ENCODE data around the gene CFAP299. TPM values are rescaled to one million over a fixed set of nuclear protein-coding genes. Genes with fewer than 3 reads are reported as not detected.

The CFAP299 gene
- total and polyA plus RNA-seq, 4 donors = not detected

- intact Hi-C loops (cut with DNase I) = no loop called here
- no peak for DNase-seq
- no peak for ATAC-seq (ENCODE audit: low FRiP score)
- no peak overlapping the region for H3K27ac ChIP-seq (ENCODE audit: low read depth in 1 of 2, low read length in 2 of 2)
- no peak overlapping the region for H3K4me3 ChIP-seq (ENCODE audit: low read length in 2 of 2)
- H3K27me3 ChIP-seq (ENCODE audit: control insufficient read depth in 1 of 2, insufficient read depth in 2 of 2, low read length in 1 of 2) = no peaks in the 10 kb centered on the region
- no peaks in the 10 kb centered on the region for H3K36me3 ChIP-seq (ENCODE audit: control insufficient read depth in 1 of 2, insufficient read depth in 2 of 2, low read length in 1 of 2)
- H3K4me1 ChIP-seq (ENCODE audit: control insufficient read depth in 1 of 2, insufficient read depth in 2 of 2, low read length in 2 of 2) = no peaks in the 10 kb centered on the region
- no peaks in the 10 kb centered on the region for H3K9me3 ChIP-seq (ENCODE audit: control insufficient read depth, low read length)
- WGBS, 2 donors = 5 to 17% methylated on average over 1 of the region's 1 CpG
Measured at GRCh38 chr4:80840396-80840795, 504.9 kb downstream of the CFAP299 start.

GRCh38 chr4:80841587-80842281, 506.2 kb downstream of the CFAP299 start:
- Histone ChIP-seq H3K9me3 (ENCODE audit: control insufficient read depth, low read length) (no peaks in the 10 kb centered on the region), H3K4me1 (ENCODE audit: control insufficient read depth in 1 of 2, insufficient read depth in 2 of 2, low read length in 2 of 2) (no peaks in the 10 kb centered on the region), H3K27ac (ENCODE audit: low read depth in 1 of 2, low read length in 2 of 2) (no peak overlapping the region), H3K36me3 (ENCODE audit: control insufficient read depth in 1 of 2, insufficient read depth in 2 of 2, low read length in 1 of 2) (no peaks in the 10 kb centered on the region), H3K4me3 (ENCODE audit: low read length in 2 of 2) (no peak overlapping the region), H3K27me3 (ENCODE audit: control insufficient read depth in 1 of 2, insufficient read depth in 2 of 2, low read length in 1 of 2) (no peaks in the 10 kb centered on the region)
- WGBS, 2 donors = 76 to 78% methylated on average over 2 of the region's 2 CpGs
- ATAC-seq (ENCODE audit: low FRiP score) = no peak
- DNase-seq = no peak
- intact Hi-C loops (cut with DNase I) = no loop called here

DNA sequence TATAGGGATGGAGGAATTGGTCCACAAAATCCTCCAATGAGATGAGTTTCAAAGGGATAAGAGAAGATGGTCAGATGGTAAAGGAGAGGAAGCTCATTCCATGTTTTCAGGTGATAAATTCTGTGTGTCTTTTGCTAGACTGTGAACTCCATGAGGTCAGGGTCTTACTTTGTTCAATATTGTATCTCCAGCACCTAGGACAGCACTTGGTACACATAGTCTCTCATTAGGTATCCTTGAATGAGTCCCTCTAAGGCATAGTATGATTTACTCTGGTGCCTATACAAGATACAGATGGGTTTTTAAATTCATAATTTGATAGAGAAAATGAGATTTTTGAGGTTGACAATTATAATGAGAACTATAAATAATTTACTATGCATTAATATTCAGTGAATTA, 510.7 kb downstream of the CFAP299 start:
- H3K4me1 ChIP-seq (ENCODE audit: control insufficient read depth in 1 of 2, insufficient read depth in 2 of 2, low read length in 2 of 2) = no peaks in the 10 kb centered on the region
- H3K27me3 ChIP-seq (ENCODE audit: control insufficient read depth in 1 of 2, insufficient read depth in 2 of 2, low read length in 1 of 2) = no peaks in the 10 kb centered on the region
- H3K9me3 ChIP-seq (ENCODE audit: control insufficient read depth, low read length) = no peaks in the 10 kb centered on the region
- DNase-seq (no peak), ATAC-seq (ENCODE audit: low FRiP score) (no peak)
- intact Hi-C loops (cut with DNase I) = no loop called here
- no peak overlapping the region for H3K27ac ChIP-seq (ENCODE audit: low read depth in 1 of 2, low read length in 2 of 2)
- H3K4me3 ChIP-seq (ENCODE audit: low read length in 2 of 2) = no peak overlapping the region
- no peaks in the 10 kb centered on the region for H3K36me3 ChIP-seq (ENCODE audit: control insufficient read depth in 1 of 2, insufficient read depth in 2 of 2, low read length in 1 of 2)

GRCh38 chr4:80852061-80852460, 516.5 kb downstream of the CFAP299 start:
- Histone ChIP-seq H3K4me3 (ENCODE audit: low read length in 2 of 2) (no peak overlapping the region), H3K27ac (ENCODE audit: low read depth in 1 of 2, low read length in 2 of 2) (no peak overlapping the region), H3K4me1 (ENCODE audit: control insufficient read depth in 1 of 2, insufficient read depth in 2 of 2, low read length in 2 of 2) (no peaks in the 10 kb centered on the region), H3K27me3 (ENCODE audit: control insufficient read depth in 1 of 2, insufficient read depth in 2 of 2, low read length in 1 of 2) (no peaks in the 10 kb centered on the region), H3K9me3 (ENCODE audit: control insufficient read depth, low read length) (no peaks in the 10 kb centered on the region), H3K36me3 (ENCODE audit: control insufficient read depth in 1 of 2, insufficient read depth in 2 of 2, low read length in 1 of 2) (no peaks in the 10 kb centered on the region)
- DNase-seq = no peak
- intact Hi-C loops (cut with DNase I) = no loop called here
- WGBS, 2 donors = 67 to 76% methylated on average over 2 of the region's 2 CpGs
- ATAC-seq (ENCODE audit: low FRiP score) = no peak

GRCh38 chr4:80873571-80873970, 538.0 kb downstream of the CFAP299 start:
- WGBS, 2 donors = 85 to 89% methylated on average over 1 of the region's 1 CpG
- Histone ChIP-seq H3K9me3 (ENCODE audit: control insufficient read depth, low read length) (no peaks in the 10 kb centered on the region), H3K4me1 (ENCODE audit: control insufficient read depth in 1 of 2, insufficient read depth in 2 of 2, low read length in 2 of 2) (no peaks in the 10 kb centered on the region), H3K27me3 (ENCODE audit: control insufficient read depth in 1 of 2, insufficient read depth in 2 of 2, low read length in 1 of 2) (no peaks in the 10 kb centered on the region), H3K27ac (ENCODE audit: low read depth in 1 of 2, low read length in 2 of 2) (no peak overlapping the region), H3K36me3 (ENCODE audit: control insufficient read depth in 1 of 2, insufficient read depth in 2 of 2, low read length in 1 of 2) (no peaks in the 10 kb centered on the region), H3K4me3 (ENCODE audit: low read length in 2 of 2) (no peak overlapping the region)
- intact Hi-C loops (cut with DNase I) = no loop called here
- ATAC-seq (ENCODE audit: low FRiP score) (no peak), DNase-seq (no peak)

- no peaks in the 10 kb centered on the region for H3K36me3 ChIP-seq (ENCODE audit: control insufficient read depth in 1 of 2, insufficient read depth in 2 of 2, low read length in 1 of 2)
- H3K27ac ChIP-seq (ENCODE audit: low read depth in 1 of 2, low read length in 2 of 2) = no peak overlapping the region
- intact Hi-C loops (cut with DNase I) = no loop called here
- no peaks in the 10 kb centered on the region for H3K4me1 ChIP-seq (ENCODE audit: control insufficient read depth in 1 of 2, insufficient read depth in 2 of 2, low read length in 2 of 2)
- H3K9me3 ChIP-seq (ENCODE audit: control insufficient read depth, low read length) = no peaks in the 10 kb centered on the region
- DNase-seq (no peak), ATAC-seq (ENCODE audit: low FRiP score) (no peak)
- H3K27me3 ChIP-seq (ENCODE audit: control insufficient read depth in 1 of 2, insufficient read depth in 2 of 2, low read length in 1 of 2) = no peaks in the 10 kb centered on the region
- 91 to 98% methylated on average over 2 of the region's 2 CpGs for WGBS, 2 donors
- H3K4me3 ChIP-seq (ENCODE audit: low read length in 2 of 2) = no peak overlapping the region
Measured at GRCh38 chr4:80874979-80875378, 539.4 kb downstream of the CFAP299 start.

DNA sequence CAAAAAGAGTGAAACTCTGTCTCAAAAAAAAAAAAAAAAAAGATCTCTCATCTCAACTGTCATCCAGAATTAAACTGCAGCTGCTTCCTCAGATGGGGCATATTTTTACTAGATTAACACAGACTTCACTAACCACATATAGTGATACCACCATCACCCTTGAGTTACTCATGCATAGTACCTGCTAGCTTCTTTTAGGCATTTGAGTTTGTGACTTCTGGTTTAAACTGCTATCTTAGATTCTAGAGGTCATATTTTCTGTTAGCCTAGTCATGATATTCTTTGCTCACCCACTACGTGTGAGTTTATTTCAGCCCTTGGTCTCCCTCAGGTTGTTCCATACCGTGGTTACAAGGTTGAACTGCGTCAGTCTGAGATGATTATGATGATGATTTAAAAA, 540.1 kb downstream of the CFAP299 start:
- no peaks in the 10 kb centered on the region for H3K4me1 ChIP-seq (ENCODE audit: control insufficient read depth in 1 of 2, insufficient read depth in 2 of 2, low read length in 2 of 2)
- WGBS, 2 donors = 84 to 86% methylated on average over 3 of the region's 3 CpGs
- no peaks in the 10 kb centered on the region for H3K36me3 ChIP-seq (ENCODE audit: control insufficient read depth in 1 of 2, insufficient read depth in 2 of 2, low read length in 1 of 2)
- intact Hi-C loops (cut with DNase I) = no loop called here
- no peaks in the 10 kb centered on the region for H3K9me3 ChIP-seq (ENCODE audit: control insufficient read depth, low read length)
- no peak for DNase-seq
- no peak overlapping the region for H3K4me3 ChIP-seq (ENCODE audit: low read length in 2 of 2)
- no peak overlapping the region for H3K27ac ChIP-seq (ENCODE audit: low read depth in 1 of 2, low read length in 2 of 2)
- no peaks in the 10 kb centered on the region for H3K27me3 ChIP-seq (ENCODE audit: control insufficient read depth in 1 of 2, insufficient read depth in 2 of 2, low read length in 1 of 2)
- ATAC-seq (ENCODE audit: low FRiP score) = no peak

- Histone ChIP-seq H3K36me3 (ENCODE audit: control insufficient read depth in 1 of 2, insufficient read depth in 2 of 2, low read length in 1 of 2) (no peaks in the 10 kb centered on the region), H3K4me1 (ENCODE audit: control insufficient read depth in 1 of 2, insufficient read depth in 2 of 2, low read length in 2 of 2) (no peaks in the 10 kb centered on the region), H3K4me3 (ENCODE audit: low read length in 2 of 2) (no peak overlapping the region), H3K27ac (ENCODE audit: low read depth in 1 of 2, low read length in 2 of 2) (no peak overlapping the region), H3K27me3 (ENCODE audit: control insufficient read depth in 1 of 2, insufficient read depth in 2 of 2, low read length in 1 of 2) (no peaks in the 10 kb centered on the region), H3K9me3 (ENCODE audit: control insufficient read depth, low read length) (no peaks in the 10 kb centered on the region)
- no peak for DNase-seq
- ATAC-seq (ENCODE audit: low FRiP score) = no peak
- intact Hi-C loops (cut with DNase I) = no loop called here
Measured at GRCh38 chr4:80876810-80877209, 541.3 kb downstream of the CFAP299 start.

- H3K27me3 ChIP-seq (ENCODE audit: control insufficient read depth in 1 of 2, insufficient read depth in 2 of 2, low read length in 1 of 2) = no peaks in the 10 kb centered on the region
- H3K4me3 ChIP-seq (ENCODE audit: low read length in 2 of 2) = no peak overlapping the region
- H3K36me3 ChIP-seq (ENCODE audit: control insufficient read depth in 1 of 2, insufficient read depth in 2 of 2, low read length in 1 of 2) = no peaks in the 10 kb centered on the region
- no peaks in the 10 kb centered on the region for H3K9me3 ChIP-seq (ENCODE audit: control insufficient read depth, low read length)
- DNase-seq (no peak), ATAC-seq (ENCODE audit: low FRiP score) (no peak)
- no peak overlapping the region for H3K27ac ChIP-seq (ENCODE audit: low read depth in 1 of 2, low read length in 2 of 2)
- H3K4me1 ChIP-seq (ENCODE audit: control insufficient read depth in 1 of 2, insufficient read depth in 2 of 2, low read length in 2 of 2) = no peaks in the 10 kb centered on the region
- intact Hi-C loops (cut with DNase I) = no loop called here
- 19 to 23% methylated on average over 1 of the region's 1 CpG for WGBS, 2 donors
Measured at GRCh38 chr4:80878218-80878617, 542.7 kb downstream of the CFAP299 start.

All from aorta (tissue), 5 donors.